DOHH2 (cell line): ENCODE measurements around the gene TREM1.

Source experiments
- EZH2phosphoT487 ChIP-seq: fragments of 200-600 bp; sonication (generic); IDR thresholded peaks from 2 replicates; pipeline ENCODE4 v1.6.1; 2017; ENCODE audit warnings: borderline replicate concordance, mild to moderate bottlenecking, antibody characterized with exemption, low read length, moderate library complexity, mixed read lengths
- TF ChIP-seq, protein P1 (sequence below): fragments of 200-600 bp; sonication (generic); IDR thresholded peaks from one replicate; pipeline ENCODE4 v1.5.1; 2014; ENCODE audit warnings: antibody characterized with exemption, mild to moderate bottlenecking, low read depth, low read length; ENCODE audit not compliant: poor library complexity, severe bottlenecking

DNA sequence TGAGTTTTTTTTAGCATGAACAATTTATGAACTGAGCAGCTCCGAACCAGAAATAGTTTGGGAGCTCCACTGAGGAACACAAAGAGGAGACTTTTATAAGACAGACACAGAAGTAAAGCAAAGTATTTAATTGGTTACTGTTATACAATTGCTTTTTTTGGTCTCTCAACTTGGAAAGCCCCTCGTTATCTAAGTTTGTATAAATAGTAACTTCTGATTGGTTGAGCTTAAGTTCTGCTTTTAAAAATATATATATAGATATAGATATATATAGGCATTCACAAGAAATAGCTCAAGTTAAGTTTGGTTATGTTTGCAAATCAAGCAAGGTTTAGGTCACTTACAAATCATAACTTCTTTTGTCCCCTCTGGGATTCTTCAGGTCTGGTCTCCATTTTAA is 28.7 kb upstream of the TREM1 start:
- TF ChIP-seq, protein P1, sequence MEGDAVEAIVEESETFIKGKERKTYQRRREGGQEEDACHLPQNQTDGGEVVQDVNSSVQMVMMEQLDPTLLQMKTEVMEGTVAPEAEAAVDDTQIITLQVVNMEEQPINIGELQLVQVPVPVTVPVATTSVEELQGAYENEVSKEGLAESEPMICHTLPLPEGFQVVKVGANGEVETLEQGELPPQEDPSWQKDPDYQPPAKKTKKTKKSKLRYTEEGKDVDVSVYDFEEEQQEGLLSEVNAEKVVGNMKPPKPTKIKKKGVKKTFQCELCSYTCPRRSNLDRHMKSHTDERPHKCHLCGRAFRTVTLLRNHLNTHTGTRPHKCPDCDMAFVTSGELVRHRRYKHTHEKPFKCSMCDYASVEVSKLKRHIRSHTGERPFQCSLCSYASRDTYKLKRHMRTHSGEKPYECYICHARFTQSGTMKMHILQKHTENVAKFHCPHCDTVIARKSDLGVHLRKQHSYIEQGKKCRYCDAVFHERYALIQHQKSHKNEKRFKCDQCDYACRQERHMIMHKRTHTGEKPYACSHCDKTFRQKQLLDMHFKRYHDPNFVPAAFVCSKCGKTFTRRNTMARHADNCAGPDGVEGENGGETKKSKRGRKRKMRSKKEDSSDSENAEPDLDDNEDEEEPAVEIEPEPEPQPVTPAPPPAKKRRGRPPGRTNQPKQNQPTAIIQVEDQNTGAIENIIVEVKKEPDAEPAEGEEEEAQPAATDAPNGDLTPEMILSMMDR, result no peak
- TF ChIP-seq EZH2phosphoT487, result no peak
